Cardiac atrium fibroblast (primary cell): ENCODE results near the gene TPPP. TPM values are rescaled to one million over a fixed set of nuclear protein-coding genes. Genes with fewer than 3 reads are reported as not detected.

ENCODE experiments used
- total RNA-seq: library from RNA; depleted of rRNA; stranded (reverse); fragments of >200 nt; gene quantifications from 2 replicates; pipeline ENCODE4 v1.2.3, GENCODE V29; 2015

The TPPP gene
- total RNA-seq, result 0.72 and 1.1 TPM in 2 replicates

GRCh38 chr5:693271-694041 is at the start of gene TPPP:
Gene TPPP, minus strand, starts transcription at chr5:693352. Its CDS starts 15,292 bp downstream, at chr5:678060.

GRCh38 chr5:611731-612486 is 81.2 kb downstream of the TPPP start, which contains the start of gene CEP72:
Gene CEP72, plus strand, starts transcription at chr5:612340. Its CDS starts 22 bp downstream, at chr5:612362.

Other genes with a start within 250 kb of the TPPP start
- 2.4 and 2.9 TPM in 2 replicates for gene SLC9A3, start 168.9 kb downstream of the TPPP start, total RNA-seq
- 1.5 and 2.5 TPM in 2 replicates for gene CEP72, start 81.0 kb downstream of the TPPP start, total RNA-seq
- gene ZDHHC11B, start 91.4 kb upstream of the TPPP start, total RNA-seq, result not detected in 2 replicates
- gene ZDHHC11, start 157.6 kb upstream of the TPPP start, total RNA-seq, result 0.54 and 0.81 TPM in 2 replicates
- 18.6 and 23.6 TPM in 2 replicates for gene BRD9, start 199.4 kb upstream of the TPPP start, total RNA-seq
- 6.1 and 11.7 TPM in 2 replicates for gene TRIP13, start 199.5 kb upstream of the TPPP start, total RNA-seq